Fibroblast of mammary gland (primary cell): Measurements from ENCODE around the gene PRRT3.

Experiments
- DNase-seq: peaks from one replicate; pipeline ENCODE4 v3.0.0-alpha.2; 2010; ENCODE audit warnings: low read depth
- H3K4me3 ChIP-seq: 2 replicates; pipeline ENCODE4 v1.5.1; 2011; ENCODE audit warnings: low read depth, mild to moderate bottlenecking, low read length, moderate library complexity; ENCODE audit not compliant: control insufficient read depth
- TF ChIP-seq, protein P1 (sequence below): conservative IDR thresholded peaks from 2 replicates; pipeline ENCODE4 v1.5.1; 2011; ENCODE audit warnings: low read depth, low read length, inconsistent platforms; ENCODE audit not compliant: control insufficient read depth, insufficient read depth

PRRT3 gene

DNA sequence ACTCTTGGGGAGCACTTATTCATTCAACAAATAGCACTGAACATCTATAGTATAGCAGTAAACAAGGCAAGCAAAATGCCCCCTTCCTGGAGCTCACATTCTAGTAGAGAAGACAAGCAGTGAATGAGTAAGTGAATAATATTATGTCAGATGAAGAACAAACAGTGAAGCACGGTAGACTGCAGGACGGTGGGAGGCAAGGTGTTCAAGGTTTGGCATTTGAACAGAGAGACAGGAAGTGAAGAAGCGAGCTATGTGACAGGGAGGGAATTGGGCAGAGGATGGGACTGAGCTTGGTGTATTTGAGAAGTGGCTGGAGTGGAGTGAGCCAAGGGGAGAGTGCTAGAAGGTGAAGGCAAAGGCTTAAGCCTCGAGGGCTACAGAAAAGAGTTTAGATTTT, 17.2 kb downstream of the PRRT3 start:
- DNase-seq: no peak
- TF ChIP-seq, protein P1, sequence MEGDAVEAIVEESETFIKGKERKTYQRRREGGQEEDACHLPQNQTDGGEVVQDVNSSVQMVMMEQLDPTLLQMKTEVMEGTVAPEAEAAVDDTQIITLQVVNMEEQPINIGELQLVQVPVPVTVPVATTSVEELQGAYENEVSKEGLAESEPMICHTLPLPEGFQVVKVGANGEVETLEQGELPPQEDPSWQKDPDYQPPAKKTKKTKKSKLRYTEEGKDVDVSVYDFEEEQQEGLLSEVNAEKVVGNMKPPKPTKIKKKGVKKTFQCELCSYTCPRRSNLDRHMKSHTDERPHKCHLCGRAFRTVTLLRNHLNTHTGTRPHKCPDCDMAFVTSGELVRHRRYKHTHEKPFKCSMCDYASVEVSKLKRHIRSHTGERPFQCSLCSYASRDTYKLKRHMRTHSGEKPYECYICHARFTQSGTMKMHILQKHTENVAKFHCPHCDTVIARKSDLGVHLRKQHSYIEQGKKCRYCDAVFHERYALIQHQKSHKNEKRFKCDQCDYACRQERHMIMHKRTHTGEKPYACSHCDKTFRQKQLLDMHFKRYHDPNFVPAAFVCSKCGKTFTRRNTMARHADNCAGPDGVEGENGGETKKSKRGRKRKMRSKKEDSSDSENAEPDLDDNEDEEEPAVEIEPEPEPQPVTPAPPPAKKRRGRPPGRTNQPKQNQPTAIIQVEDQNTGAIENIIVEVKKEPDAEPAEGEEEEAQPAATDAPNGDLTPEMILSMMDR: no peak
- no peak overlapping the region for H3K4me3 ChIP-seq

GRCh38 chr3:9934235-9934621, 18.0 kb downstream of the PRRT3 start:
- H3K4me3 ChIP-seq: peak overlapping the region; percentile 67
- DNase-seq: peak; percentile 26
- TF ChIP-seq, protein P1: no peak

DNA sequence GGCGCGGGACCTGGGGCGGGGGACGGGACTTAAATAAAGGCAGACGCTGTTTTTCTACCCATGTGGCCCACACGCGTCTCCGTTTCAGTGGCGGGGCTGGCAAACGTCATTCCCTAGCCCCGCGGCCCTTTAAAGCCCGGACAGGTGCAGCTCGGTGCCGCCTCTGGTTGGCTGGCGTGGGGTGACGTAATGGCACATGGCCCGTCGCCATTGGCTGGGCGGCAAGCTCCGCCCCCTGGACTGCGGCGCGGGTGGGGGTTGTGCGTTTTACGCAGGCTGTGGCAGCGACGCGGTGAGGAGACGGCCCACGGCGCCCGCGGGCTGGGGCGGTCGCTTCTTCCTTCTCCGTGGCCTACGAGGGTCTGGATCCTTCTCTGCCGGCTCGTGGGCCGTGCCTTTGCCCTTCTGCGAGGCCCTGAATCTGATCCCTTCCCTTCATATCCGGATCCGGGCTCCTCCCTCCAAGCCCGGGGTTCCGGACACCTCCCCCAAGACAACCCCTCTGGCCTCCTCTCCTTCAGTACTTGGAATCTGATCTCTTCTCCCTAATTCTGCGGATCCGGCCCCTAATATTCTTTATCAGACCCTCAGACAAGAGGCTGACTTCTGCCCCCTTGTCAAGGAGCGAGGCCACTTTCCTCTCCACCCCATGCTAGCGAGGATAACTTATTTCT, 18.5 kb downstream of the PRRT3 start, which contains the start of gene CRELD1:
TSS of gene CRELD1 (plus strand) at position 274 of the 674 bp plus-strand sequence. CDS start 605 bp downstream, outside the sequence.
- H3K4me3 ChIP-seq: peak within 1 kb of the TSS; percentile 67
- TF ChIP-seq, protein P1: no peak
- DNase-seq: peak; percentile 84

DNA sequence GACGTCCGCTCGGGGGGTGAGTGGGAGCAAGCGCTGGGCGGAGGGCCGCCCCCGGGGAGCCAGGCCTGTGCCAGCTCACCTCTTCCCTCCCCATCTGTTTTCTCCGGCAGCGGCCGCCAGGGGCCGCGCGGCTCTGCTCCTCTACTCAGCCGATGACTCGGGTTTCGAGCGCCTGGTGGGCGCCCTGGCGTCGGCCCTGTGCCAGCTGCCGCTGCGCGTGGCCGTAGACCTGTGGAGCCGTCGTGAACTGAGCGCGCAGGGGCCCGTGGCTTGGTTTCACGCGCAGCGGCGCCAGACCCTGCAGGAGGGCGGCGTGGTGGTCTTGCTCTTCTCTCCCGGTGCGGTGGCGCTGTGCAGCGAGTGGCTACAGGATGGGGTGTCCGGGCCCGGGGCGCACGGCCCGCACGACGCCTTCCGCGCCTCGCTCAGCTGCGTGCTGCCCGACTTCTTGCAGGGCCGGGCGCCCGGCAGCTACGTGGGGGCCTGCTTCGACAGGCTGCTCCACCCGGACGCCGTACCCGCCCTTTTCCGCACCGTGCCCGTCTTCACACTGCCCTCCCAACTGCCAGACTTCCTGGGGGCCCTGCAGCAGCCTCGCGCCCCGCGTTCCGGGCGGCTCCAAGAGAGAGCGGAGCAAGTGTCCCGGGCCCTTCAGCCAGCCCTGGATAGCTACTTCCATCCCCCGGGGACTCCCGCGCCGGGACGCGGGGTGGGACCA, 19.2 kb downstream of the PRRT3 start:
- TF ChIP-seq, protein P1: peak; percentile 61
- H3K4me3 ChIP-seq: peak overlapping the region; percentile 67
- DNase-seq: peak; percentile 75

GRCh38 chr3:9932535-9932842, 19.7 kb downstream of the PRRT3 start:
- peak overlapping the region; percentile 67 for H3K4me3 ChIP-seq
- no peak for DNase-seq
- TF ChIP-seq, protein P1: no peak

- TF ChIP-seq, protein P1: peak; percentile 16
- H3K4me3 ChIP-seq: no peak overlapping the region
- DNase-seq: no peak
Measured at GRCh38 chr3:9930804-9931418, 21.3 kb downstream of the PRRT3 start.
